HG03103 (cell line): ENCODE data around the gene FAAP20.

ENCODE experiments used
- ATAC-seq: cut with Tn5 transposase; IDR thresholded peaks from one replicate; pipeline ENCODE4 v1.9.1; 2021; ENCODE audit warnings: low read depth; ENCODE audit not compliant: unreplicated experiment

Gene FAAP20

GRCh38 chr1:2180297-2181245 lies 14.0 kb downstream of the FAAP20 start:
- ATAC-seq = no peak

DNA sequence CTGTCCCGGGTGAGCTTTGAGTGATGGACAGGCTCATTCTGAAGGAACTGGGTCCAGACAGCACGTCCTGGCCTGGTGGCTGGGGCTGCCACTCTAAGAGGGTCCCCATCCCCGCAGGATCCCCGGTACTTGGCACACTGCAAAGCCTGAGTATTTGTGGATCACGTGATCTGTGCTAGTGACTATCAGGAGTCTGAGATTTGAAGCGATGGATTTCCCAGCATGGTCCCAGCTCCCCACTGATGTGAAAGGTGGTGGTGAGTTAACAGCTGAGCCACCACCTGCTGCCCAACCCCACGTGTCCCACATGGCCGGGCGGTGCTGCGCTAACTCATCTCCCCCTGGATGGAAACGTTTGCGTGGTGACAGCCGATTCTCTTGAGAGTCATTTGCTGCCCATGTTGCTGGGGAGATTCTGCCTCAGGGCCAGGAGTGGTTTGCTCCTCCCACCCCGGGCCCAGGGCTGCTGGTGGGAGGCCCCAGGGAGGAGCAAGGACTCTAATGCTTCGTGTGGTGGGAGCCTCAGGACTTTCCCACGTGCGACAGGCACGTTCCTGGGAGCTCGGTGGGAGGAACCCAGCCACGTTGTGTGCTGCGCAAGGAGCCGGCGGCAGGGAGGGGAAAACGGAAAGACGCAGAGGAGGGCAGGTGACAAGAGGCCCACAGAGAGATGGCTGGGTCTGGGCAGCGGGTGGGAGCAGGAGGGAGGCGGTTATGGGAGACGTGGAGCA lies 15.1 kb downstream of the FAAP20 start:
- ATAC-seq = no peak

DNA sequence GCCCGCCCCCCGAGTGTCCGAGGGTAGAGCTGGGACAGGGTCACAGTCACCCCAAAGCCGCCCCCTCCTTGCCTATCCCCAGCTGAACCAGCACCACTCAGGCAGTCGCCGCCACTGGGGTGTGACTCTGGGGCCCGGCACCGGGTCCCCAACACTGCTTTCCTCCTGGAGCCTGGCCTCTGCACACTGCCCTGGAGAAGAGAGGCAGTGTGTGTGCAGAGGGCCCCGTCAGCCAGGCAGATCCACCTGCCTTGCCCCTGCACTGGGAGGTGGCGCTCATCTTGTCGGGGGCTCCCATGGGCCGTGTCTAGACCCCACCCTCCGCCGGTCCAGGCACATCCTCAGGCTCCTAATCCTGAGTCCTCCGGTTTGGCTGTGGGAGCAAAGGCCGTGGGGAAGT lies 15.7 kb downstream of the FAAP20 start:
- no peak for ATAC-seq

DNA sequence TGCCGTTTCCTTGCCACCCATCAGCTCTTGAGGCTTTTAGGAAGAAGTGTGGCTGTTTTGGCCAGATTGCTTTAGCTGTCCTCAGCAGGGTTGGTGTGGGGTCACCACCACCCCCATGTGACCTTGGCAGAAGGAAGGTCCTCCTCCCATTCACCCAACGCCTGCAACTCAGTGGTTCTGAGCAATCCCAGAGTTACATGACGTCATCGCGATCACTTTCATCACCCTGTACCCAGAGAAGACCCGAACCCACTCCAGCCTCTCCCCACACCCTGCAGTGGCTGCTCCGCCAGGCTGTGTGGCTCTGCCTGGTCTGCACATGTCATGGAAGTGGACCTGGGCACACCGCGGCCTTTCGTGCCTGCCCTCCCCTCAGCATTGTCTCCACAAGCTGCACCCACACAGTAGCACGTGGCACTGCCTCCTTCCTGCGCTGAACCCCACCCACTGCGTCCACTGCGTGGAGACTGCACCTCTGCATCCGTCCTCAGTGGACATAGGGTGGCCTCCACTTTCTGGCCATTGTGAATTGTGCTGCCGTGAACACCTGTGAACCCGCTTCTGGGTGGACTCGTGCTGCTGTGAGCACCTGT lies 16.5 kb downstream of the FAAP20 start:
- no peak for ATAC-seq

DNA sequence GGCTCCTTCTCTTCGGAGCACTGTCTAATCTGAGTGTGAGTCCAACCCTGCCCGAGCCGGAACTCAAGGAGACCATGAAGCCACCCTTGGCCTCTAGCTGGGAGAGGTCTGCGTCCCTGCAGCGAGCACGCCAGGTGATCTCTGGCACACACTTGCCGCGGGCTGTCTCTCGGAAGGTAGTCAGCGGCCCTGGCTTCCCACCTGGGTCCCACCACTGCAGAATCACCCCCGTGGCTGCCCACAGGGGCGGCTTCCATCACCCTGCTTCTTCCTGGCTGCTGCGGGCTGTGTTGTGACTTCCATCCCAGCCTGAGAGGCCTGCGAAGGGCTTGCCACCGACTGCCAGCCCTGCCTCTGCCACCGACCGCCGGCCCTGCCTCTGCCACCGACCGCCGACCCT lies 17.0 kb downstream of the FAAP20 start:
- ATAC-seq = no peak

GRCh38 chr1:2176615-2177014 lies 18.0 kb downstream of the FAAP20 start:
- no peak for ATAC-seq

DNA sequence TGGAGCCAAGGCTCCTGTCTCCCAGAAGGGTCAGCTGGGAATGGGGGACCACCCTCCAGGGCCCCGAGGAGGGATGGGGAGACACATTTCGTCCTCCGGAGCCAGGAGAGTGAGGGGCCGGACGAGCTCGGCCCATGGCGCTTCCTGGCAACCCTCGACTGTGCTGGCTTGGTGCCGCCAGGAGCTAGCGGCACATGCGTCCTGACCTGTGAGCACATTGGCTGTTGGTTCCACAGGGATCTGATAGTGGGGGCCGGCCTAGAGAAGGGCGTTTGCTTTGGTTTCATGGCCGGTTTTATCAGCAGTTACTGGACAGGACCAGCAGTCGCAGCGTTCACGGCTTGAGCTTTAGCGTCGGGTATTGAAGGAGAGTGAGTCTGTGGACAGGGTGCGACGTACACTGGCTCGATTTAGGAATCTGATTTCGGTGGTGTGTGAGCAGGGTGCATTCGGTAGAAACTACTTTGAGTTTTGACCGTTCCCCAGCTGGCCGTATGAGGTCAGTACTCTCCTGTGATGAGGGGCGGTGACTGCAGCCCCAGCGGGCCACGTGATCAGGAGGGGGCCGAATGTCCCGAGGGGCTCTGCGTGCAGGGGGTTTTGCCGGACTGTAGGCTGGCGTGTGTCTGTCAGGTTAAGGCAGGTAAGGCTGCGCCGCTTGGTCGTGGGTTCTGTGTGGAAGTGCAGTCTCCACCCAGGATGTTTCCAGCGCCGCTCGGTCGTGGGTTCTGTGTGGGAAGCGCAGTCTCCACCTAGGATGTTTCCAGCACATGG lies 18.7 kb downstream of the FAAP20 start:
- ATAC-seq = no peak

- ATAC-seq = no peak
These were observed 19.5 kb downstream of the FAAP20 start for GRCh38 chr1:2175055-2175414.

GRCh38 chr1:2174348-2175054 lies 20.1 kb downstream of the FAAP20 start:
- ATAC-seq = no peak

DNA sequence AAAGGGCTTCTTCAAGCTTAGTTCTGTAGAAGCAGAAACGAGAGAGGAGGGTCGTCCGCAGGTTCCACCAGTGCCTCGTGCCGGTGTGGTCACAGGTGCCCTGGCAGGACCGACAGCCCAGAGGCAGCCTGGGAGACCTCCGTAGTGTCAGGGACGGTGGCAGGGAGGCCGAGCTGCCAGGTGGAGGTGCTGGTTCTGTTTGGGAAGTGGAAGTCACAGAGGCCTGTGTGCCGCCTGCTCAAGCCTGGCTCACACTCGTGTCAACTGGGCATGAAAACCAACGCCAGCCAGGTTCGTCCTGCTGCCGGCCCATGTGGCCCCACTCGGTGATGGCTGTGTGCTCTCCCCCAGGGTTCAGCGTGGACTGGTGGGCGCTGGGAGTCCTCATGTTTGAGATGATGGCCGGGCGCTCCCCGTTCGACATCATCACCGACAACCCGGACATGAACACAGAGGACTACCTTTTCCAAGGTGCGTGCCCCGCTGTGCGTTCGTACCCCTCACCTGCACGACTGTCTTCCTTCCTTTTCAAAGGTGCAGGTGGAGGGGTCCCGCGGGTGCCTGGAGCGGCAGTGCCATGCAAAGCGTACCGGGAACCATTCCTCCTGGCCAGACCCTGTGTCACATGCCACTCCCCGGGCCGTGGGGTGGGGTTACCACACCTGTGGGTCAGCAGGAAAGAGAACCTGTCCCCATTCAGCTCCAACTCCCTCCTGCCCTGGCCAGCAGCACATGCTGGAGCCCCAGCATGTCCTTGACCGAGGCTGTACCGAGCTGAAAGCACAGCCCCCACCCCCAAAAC lies 20.8 kb downstream of the FAAP20 start:
- ATAC-seq = no peak

- no peak for ATAC-seq
These were observed 21.9 kb downstream of the FAAP20 start for GRCh38 chr1:2172551-2173146.

GRCh38 chr1:2172012-2172411 lies 22.6 kb downstream of the FAAP20 start:
- no peak for ATAC-seq

GRCh38 chr1:2170211-2170610 lies 24.4 kb downstream of the FAAP20 start:
- ATAC-seq = no peak

DNA sequence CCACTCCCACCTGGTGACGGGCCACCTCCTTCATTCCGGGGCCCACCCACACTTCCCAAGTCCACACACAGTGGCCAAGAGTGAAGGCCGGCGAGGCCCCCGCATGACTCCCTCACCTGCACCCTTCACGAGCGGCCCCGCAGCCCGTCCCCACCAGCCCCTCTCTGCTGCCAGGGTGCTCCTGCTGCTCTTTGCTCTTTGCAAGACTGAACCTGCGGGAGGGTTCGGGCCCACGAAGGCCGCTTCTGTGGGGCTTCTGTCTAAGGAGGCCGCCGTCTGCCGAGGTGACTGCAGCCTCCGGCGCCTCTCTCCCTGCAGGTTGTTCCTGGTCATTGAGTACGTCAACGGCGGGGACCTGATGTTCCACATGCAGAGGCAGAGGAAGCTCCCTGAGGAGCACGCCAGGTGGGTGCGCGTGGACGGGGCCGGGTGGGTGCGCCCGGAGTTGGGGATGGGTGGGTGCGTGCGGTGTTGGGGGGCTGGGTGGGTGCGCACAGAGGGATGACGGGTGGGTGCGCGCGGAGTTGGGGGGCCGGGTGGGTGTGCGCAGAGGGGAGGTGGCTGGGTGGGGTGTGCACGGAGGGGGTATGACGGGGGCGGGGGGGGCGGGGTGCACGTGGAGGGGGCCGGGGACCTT lies 25.3 kb downstream of the FAAP20 start:
- ATAC-seq = no peak

- ATAC-seq = no peak
These were observed 26.0 kb downstream of the FAAP20 start for GRCh38 chr1:2168535-2168934.

GRCh38 chr1:2168090-2168489 lies 26.5 kb downstream of the FAAP20 start:
- ATAC-seq = no peak

GRCh38 chr1:2166695-2167094 lies 27.9 kb downstream of the FAAP20 start:
- ATAC-seq = no peak

DNA sequence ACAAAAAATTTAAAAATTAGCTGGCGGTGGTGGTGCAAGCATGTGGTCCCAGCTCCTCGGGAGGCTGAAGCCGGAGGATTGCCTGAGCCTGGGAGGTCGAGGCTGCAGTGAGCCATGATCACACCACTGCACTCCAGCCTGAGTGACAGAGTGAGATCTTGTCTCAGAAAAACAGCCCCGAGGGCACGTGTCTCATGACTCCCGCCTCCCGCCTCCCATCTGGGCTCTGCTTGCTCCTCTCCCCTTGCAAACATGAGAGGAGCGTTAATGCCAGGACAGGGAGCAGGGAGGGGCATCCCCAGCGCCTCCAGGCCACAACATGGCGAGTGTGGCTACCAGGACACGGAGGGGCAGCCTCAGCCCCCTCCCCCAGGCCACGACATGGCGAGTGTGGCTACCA lies 28.3 kb downstream of the FAAP20 start:
- no peak for ATAC-seq
